PFSK-1 (cell line): ENCODE data around the gene TMEM109.

Source experiments
- FOXP2 ChIP-seq: optimal IDR thresholded peaks from 2 replicates; pipeline ENCODE3; 2011; ENCODE audit warnings: borderline replicate concordance, control low read depth, inconsistent platforms; ENCODE audit not compliant: insufficient read depth; ENCODE audit errors: extremely low read length, extremely low read depth
- POLR2AphosphoS5 ChIP-seq: IDR thresholded peaks from 2 replicates; pipeline ENCODE4 v1.6.1; 2012; ENCODE audit warnings: low read depth, mild to moderate bottlenecking, control low read depth, low read length, moderate library complexity
- REST ChIP-seq, 2 experiments: IDR thresholded peaks; 2 replicates each; pipeline versions ENCODE4 v1.6.1 to v1.8.0; 2011 to 2012; ENCODE audit warnings: low read depth in 2 of 2, low read length in 2 of 2, control low read depth in 1 of 2, inconsistent platforms in 1 of 2, mild to moderate bottlenecking in 1 of 2, moderate library complexity in 1 of 2; ENCODE audit not compliant: insufficient read depth in 1 of 2
- SIN3A ChIP-seq: IDR thresholded peaks from 2 replicates; pipeline ENCODE4 v1.6.1; 2012; ENCODE audit warnings: mild to moderate bottlenecking, low read length, moderate library complexity, borderline replicate concordance; ENCODE audit not compliant: insufficient read depth
- TAF1 ChIP-seq: IDR thresholded peaks from 2 replicates; pipeline ENCODE4 v1.6.1; 2012; ENCODE audit warnings: low read length, control low read depth, borderline replicate concordance; ENCODE audit not compliant: insufficient read depth

Gene TMEM109

GRCh38 chr11:60910281-60910687 lies 3.7 kb upstream of the TMEM109 start:
- TF ChIP-seq POLR2AphosphoS5 = no peak
- TF ChIP-seq SIN3A = no peak
- no peak for TF ChIP-seq TAF1
- TF ChIP-seq REST (IDR thresholded peaks at IDR 0.05; ENCODE audit: insufficient read depth in 1 of 2, low read depth in 2 of 2, low read length in 2 of 2) = no peak
- TF ChIP-seq FOXP2 = no peak

GRCh38 chr11:60910711-60911380 lies 3.1 kb upstream of the TMEM109 start:
- no peak for TF ChIP-seq REST (IDR thresholded peaks at IDR 0.05; ENCODE audit: insufficient read depth in 1 of 2, low read depth in 2 of 2, low read length in 2 of 2)
- no peak for TF ChIP-seq POLR2AphosphoS5
- TF ChIP-seq TAF1 = no peak
- no peak for TF ChIP-seq SIN3A
- no peak for TF ChIP-seq FOXP2

- no peak for TF ChIP-seq POLR2AphosphoS5
- no peak for TF ChIP-seq REST (IDR thresholded peaks at IDR 0.05; ENCODE audit: insufficient read depth in 1 of 2, low read depth in 2 of 2, low read length in 2 of 2)
- no peak for TF ChIP-seq FOXP2
- TF ChIP-seq TAF1 = no peak
- no peak for TF ChIP-seq SIN3A
Observed at GRCh38 chr11:60912223-60912850, 1.6 kb upstream of the TMEM109 start.

- no peak for TF ChIP-seq TAF1
- TF ChIP-seq POLR2AphosphoS5 = no peak
- TF ChIP-seq REST (IDR thresholded peaks at IDR 0.05; ENCODE audit: insufficient read depth in 1 of 2, low read depth in 2 of 2, low read length in 2 of 2) = no peak
Observed at GRCh38 chr11:60912851-60913528, 968 bp upstream of the TMEM109 start.
